ENCODE measurements around the gene MYLK. TPM values are rescaled to one million over a fixed set of nuclear protein-coding genes. Genes with fewer than 3 reads are reported as not detected.

The MYLK gene
- total and polyA plus RNA-seq, 2 experiments from 2014 or later = 13.1 to 27.1 TPM

- Histone ChIP-seq H3K27ac (no peak overlapping the region), H3K36me3 (replicated peaks; ENCODE audit: insufficient read depth, low read depth) (no peaks in the 10 kb centered on the region), H3K9me2 (replicated peaks; ENCODE audit: insufficient read depth) (no peaks in the 10 kb centered on the region), H2AFZ (no peak overlapping the region), H3K27me3 (no peaks in the 10 kb centered on the region), H3K4me3 (no peak overlapping the region), H4K20me1 (ENCODE audit: insufficient read depth, poor library complexity, severe bottlenecking) (no peaks in the 10 kb centered on the region), H3K4me2 (no peak overlapping the region), H3K79me2 (no peaks in the 10 kb centered on the region), H3K9me3 (ENCODE audit: low read depth) (no peaks in the 10 kb centered on the region), H3K4me1 (ENCODE audit: insufficient read depth) (no peaks in the 10 kb centered on the region)
- 78% methylated on average over 1 of the region's 1 CpG for WGBS (ENCODE audit: low lambda C conversion rate, missing lambda C conversion rate)
- DNase-seq (ENCODE audit: low spot score) = no peak
- TF ChIP-seq, protein P1, sequence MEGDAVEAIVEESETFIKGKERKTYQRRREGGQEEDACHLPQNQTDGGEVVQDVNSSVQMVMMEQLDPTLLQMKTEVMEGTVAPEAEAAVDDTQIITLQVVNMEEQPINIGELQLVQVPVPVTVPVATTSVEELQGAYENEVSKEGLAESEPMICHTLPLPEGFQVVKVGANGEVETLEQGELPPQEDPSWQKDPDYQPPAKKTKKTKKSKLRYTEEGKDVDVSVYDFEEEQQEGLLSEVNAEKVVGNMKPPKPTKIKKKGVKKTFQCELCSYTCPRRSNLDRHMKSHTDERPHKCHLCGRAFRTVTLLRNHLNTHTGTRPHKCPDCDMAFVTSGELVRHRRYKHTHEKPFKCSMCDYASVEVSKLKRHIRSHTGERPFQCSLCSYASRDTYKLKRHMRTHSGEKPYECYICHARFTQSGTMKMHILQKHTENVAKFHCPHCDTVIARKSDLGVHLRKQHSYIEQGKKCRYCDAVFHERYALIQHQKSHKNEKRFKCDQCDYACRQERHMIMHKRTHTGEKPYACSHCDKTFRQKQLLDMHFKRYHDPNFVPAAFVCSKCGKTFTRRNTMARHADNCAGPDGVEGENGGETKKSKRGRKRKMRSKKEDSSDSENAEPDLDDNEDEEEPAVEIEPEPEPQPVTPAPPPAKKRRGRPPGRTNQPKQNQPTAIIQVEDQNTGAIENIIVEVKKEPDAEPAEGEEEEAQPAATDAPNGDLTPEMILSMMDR (IDR thresholded peaks at IDR 0.05; ENCODE audit: poor library complexity) = no peak
Observed at GRCh38 chr3:123869165-123869564, 15.0 kb downstream of the MYLK start.

- Histone ChIP-seq H3K27me3 (no peaks in the 10 kb centered on the region), H3K9me2 (replicated peaks; ENCODE audit: insufficient read depth) (no peaks in the 10 kb centered on the region), H3K27ac (no peak overlapping the region), H3K4me3 (no peak overlapping the region), H3K79me2 (no peaks in the 10 kb centered on the region), H3K9me3 (ENCODE audit: low read depth) (no peaks in the 10 kb centered on the region), H2AFZ (no peak overlapping the region), H3K4me2 (no peak overlapping the region), H3K4me1 (ENCODE audit: insufficient read depth) (no peaks in the 10 kb centered on the region), H4K20me1 (ENCODE audit: insufficient read depth, poor library complexity, severe bottlenecking) (no peaks in the 10 kb centered on the region), H3K36me3 (replicated peaks; ENCODE audit: insufficient read depth, low read depth) (no peaks in the 10 kb centered on the region)
- no peak for TF ChIP-seq EZH2phosphoT487 (IDR thresholded peaks at IDR 0.05; ENCODE audit: low read depth, severe bottlenecking, unreplicated experiment)
- 92% methylated on average over 4 of the region's 4 CpGs for WGBS (ENCODE audit: low lambda C conversion rate, missing lambda C conversion rate)
- DNase-seq (ENCODE audit: low spot score) = no peak
Observed at GRCh38 chr3:123864706-123865105, 19.4 kb downstream of the MYLK start.

GRCh38 chr3:123862152-123862551 lies 22.0 kb downstream of the MYLK start:
- Histone ChIP-seq H3K4me3 (no peak overlapping the region), H3K27me3 (no peaks in the 10 kb centered on the region), H2AFZ (no peak overlapping the region), H3K27ac (no peak overlapping the region), H4K20me1 (ENCODE audit: insufficient read depth, poor library complexity, severe bottlenecking) (no peaks in the 10 kb centered on the region), H3K79me2 (no peaks in the 10 kb centered on the region), H3K4me1 (ENCODE audit: insufficient read depth) (no peaks in the 10 kb centered on the region), H3K36me3 (replicated peaks; ENCODE audit: insufficient read depth, low read depth) (no peaks in the 10 kb centered on the region), H3K9me3 (ENCODE audit: low read depth) (no peaks in the 10 kb centered on the region), H3K9me2 (replicated peaks; ENCODE audit: insufficient read depth) (no peaks in the 10 kb centered on the region), H3K4me2 (no peak overlapping the region)
- no peak for DNase-seq (ENCODE audit: low spot score)
- TF ChIP-seq, protein P1 (IDR thresholded peaks at IDR 0.05; ENCODE audit: poor library complexity) = no peak
- TF ChIP-seq EZH2 (IDR thresholded peaks at IDR 0.05; ENCODE audit: borderline replicate concordance) (no peak), EZH2phosphoT487 (IDR thresholded peaks at IDR 0.05; ENCODE audit: low read depth, severe bottlenecking, unreplicated experiment) (no peak)

DNA sequence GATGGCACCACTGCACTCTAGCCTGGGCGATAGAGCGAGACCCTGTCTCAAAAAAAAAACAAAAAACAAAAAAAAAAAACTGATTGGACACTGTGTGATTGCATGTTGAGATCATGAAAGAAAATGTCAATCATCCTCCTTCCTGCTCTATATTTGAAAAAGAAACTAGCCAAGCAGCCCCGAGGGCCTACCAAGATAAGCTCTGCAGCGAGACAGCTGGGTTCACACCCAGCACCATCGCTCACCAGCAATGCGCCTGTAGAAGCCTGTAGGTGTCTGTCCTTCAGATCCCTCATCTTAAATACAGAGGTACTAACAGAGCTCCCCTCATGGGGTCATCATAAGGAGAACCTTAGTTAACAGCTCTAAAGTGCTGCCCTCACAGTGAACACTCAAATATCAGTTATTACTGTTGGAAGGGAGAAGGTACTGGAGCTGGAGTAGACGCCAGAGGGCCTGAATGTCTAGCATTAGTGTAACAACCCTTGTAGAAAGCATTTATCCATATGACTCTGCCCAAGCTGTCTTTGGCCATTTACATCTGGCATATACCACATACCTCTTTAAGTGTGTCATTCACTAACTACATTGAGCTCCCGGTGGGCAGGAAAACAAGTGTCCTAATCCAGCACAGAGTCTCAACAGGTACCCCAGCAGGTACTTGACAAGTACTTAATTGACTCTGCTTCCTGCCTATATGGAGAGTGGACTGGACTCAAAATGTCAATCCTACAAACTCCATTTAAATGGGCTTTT lies 22.9 kb downstream of the MYLK start:
- no peaks in the 10 kb centered on the region for H3K79me2 ChIP-seq

More for the DNA sequence above, 22.9 kb downstream of the MYLK start:
- Histone ChIP-seq H3K9me2 (replicated peaks; ENCODE audit: insufficient read depth) (no peaks in the 10 kb centered on the region), H4K20me1 (ENCODE audit: insufficient read depth, poor library complexity, severe bottlenecking) (no peaks in the 10 kb centered on the region), H3K9me3 (ENCODE audit: low read depth) (no peaks in the 10 kb centered on the region), H3K4me2 (no peak overlapping the region), H2AFZ (no peak overlapping the region), H3K4me1 (ENCODE audit: insufficient read depth) (no peaks in the 10 kb centered on the region), H3K27me3 (no peaks in the 10 kb centered on the region), H3K27ac (no peak overlapping the region), H3K36me3 (replicated peaks; ENCODE audit: insufficient read depth, low read depth) (no peaks in the 10 kb centered on the region), H3K4me3 (no peak overlapping the region)
- DNase-seq (ENCODE audit: low spot score) = no peak
- no peak for TF ChIP-seq EZH2phosphoT487 (IDR thresholded peaks at IDR 0.05; ENCODE audit: low read depth, severe bottlenecking, unreplicated experiment)
- TF ChIP-seq EZH2 (IDR thresholded peaks at IDR 0.05; ENCODE audit: borderline replicate concordance) = no peak
- TF ChIP-seq, protein P1 (IDR thresholded peaks at IDR 0.05; ENCODE audit: poor library complexity) = no peak
- 80% methylated on average over 8 of the region's 8 CpGs for WGBS (ENCODE audit: low lambda C conversion rate, missing lambda C conversion rate)
